B cell (primary cell): ENCODE data around the gene AP4M1. TPM values are rescaled to one million over a fixed set of nuclear protein-coding genes. Genes with fewer than 3 reads are reported as not detected.

Experiments used
- ATAC-seq: fragments of 200-7000 bp; cut with Tn5 transposase; one replicate; pipeline ENCODE4 v1.10.0; 2021; ENCODE audit warnings: low read depth, mild to moderate bottlenecking, moderate number of reproducible peaks, moderate library complexity
- CTCF ChIA-PET: fragments of 350-600 bp; sonication (Branson Sonifier 250); formaldehyde crosslinking; loops from one replicate; lab custom pipeline; 2021; ENCODE audit warnings: antibody characterized with exemption, inconsistent platforms; lab: Charles Lee
- POLR2A ChIA-PET: fragments of 350-600 bp; sonication (Branson Sonifier 250); formaldehyde crosslinking; loops from one replicate; lab custom pipeline; 2021; ENCODE audit warnings: antibody characterized with exemption; lab: Charles Lee
- DNase-seq: peaks from one replicate; pipeline ENCODE4 v3.0.0; 2013
- H2AFZ ChIP-seq: 2 replicates; pipeline ENCODE4 v1.6.1; 2012; ENCODE audit warnings: mild to moderate bottlenecking, low read depth, low read length; ENCODE audit not compliant: insufficient read depth, poor library complexity, severe bottlenecking
- H3K27ac ChIP-seq, 2 donors: 1 replicate in 1 of 2; 2 replicates in 1 of 2; pipeline ENCODE4 v1.5.1; 2012 to 2013; ENCODE audit warnings: low read length in 2 of 2, mild to moderate bottlenecking in 2 of 2, moderate library complexity in 1 of 2
- H3K27me3 ChIP-seq, 4 experiments: fragments of 200-600 bp in 1 of 4; sonication (generic) in 1 of 4; replicated peaks in 1 of 4; 1 replicate in 2 of 4; 2 replicates in 2 of 4; pipeline versions ENCODE4 v1.6.1 to v1.7.0; 2013 to 2016; ENCODE audit warnings: low read length in 3 of 4, mild to moderate bottlenecking in 2 of 4, mixed read lengths in 1 of 4, moderate library complexity in 1 of 4; ENCODE audit not compliant: insufficient read depth in 4 of 4, control insufficient read depth in 3 of 4; ENCODE audit errors: control extremely low read depth in 1 of 4
- H3K36me3 ChIP-seq, 2 experiments: replicated peaks in 1 of 2; 1 replicate in 1 of 2; 2 replicates in 1 of 2; pipeline versions ENCODE4 v1.6.1 to v1.7.1; 2013; ENCODE audit warnings: low read length in 1 of 2; ENCODE audit not compliant: insufficient read depth in 2 of 2, control insufficient read depth in 1 of 2; ENCODE audit errors: control extremely low read depth in 1 of 2, extremely low read depth in 1 of 2
- H3K4me1 ChIP-seq, 2 donors: fragments of 200-600 bp in 1 of 2; sonication (generic) in 1 of 2; 1 replicate in 1 of 2; 2 replicates in 1 of 2; pipeline versions ENCODE4 v1.5.1 to v1.6.1; 2013 to 2017; ENCODE audit warnings: low read length in 2 of 2; ENCODE audit not compliant: control insufficient read depth in 2 of 2, insufficient read depth in 2 of 2
- H3K4me2 ChIP-seq: replicated peaks from 2 replicates; pipeline ENCODE3; 2012; ENCODE audit warnings: mild to moderate bottlenecking, low read depth, low read length; ENCODE audit not compliant: poor library complexity, severe bottlenecking
- H3K4me3 ChIP-seq, 5 experiments: fragments of 200-600 bp in 1 of 5; sonication (generic) in 1 of 5; 1 replicate in 3 of 5; 2 replicates in 2 of 5; pipeline versions ENCODE4 v1.5.1 to v1.7.0; 2011 to 2016; ENCODE audit warnings: low read length in 4 of 5, mild to moderate bottlenecking in 4 of 5, low read depth in 2 of 5, control low read depth in 1 of 5, moderate library complexity in 1 of 5; ENCODE audit not compliant: insufficient read depth in 1 of 5; ENCODE audit errors: control extremely low read depth in 1 of 5, extremely low read depth in 1 of 5
- H3K79me2 ChIP-seq: fragments of 200-600 bp; sonication (generic); one replicate; pipeline ENCODE4 v1.6.0; 2016; ENCODE audit warnings: low read length; ENCODE audit not compliant: control insufficient read depth, insufficient read depth
- H3K9ac ChIP-seq: fragments of 200-600 bp; sonication (generic); 2 replicates; pipeline ENCODE4 v1.6.1; 2017; ENCODE audit warnings: mild to moderate bottlenecking, low read length, moderate library complexity
- H3K9me3 ChIP-seq, 3 donors: one replicate each; pipeline versions ENCODE4 v1.6.1 to v1.7.1; 2013; ENCODE audit warnings: low read length in 2 of 3; ENCODE audit not compliant: control insufficient read depth in 2 of 3, insufficient read depth in 1 of 3; ENCODE audit errors: control extremely low read depth in 1 of 3
- H4K20me1 ChIP-seq: 2 replicates; pipeline ENCODE4 v1.6.0; 2012; ENCODE audit warnings: mild to moderate bottlenecking, low read length; ENCODE audit not compliant: insufficient read depth, control insufficient read depth, poor library complexity, severe bottlenecking
- H3K27ac Mint-ChIP-seq: one replicate; pipeline ENCODE4 v1.8.0; 2021; ENCODE audit warnings: mixed read lengths
- H3K27me3 Mint-ChIP-seq: one replicate; pipeline ENCODE4 v1.8.0; 2021; ENCODE audit warnings: mixed read lengths
- H3K4me1 Mint-ChIP-seq: one replicate; pipeline ENCODE4 v1.8.0; 2021; ENCODE audit warnings: mixed read lengths
- H3K4me3 Mint-ChIP-seq: one replicate; pipeline ENCODE4 v1.8.0; 2021; ENCODE audit warnings: mixed read lengths
- H3K9me3 Mint-ChIP-seq: one replicate; pipeline ENCODE4 v1.8.0; 2022; ENCODE audit warnings: mixed read lengths; ENCODE audit not compliant: insufficient read depth
- CTCF ChIP-seq: fragments of 200-600 bp; IDR thresholded peaks from one replicate; pipeline ENCODE4 v1.8.0; 2022; ENCODE audit warnings: antibody characterized with exemption, mild to moderate bottlenecking
- EZH2 ChIP-seq: IDR thresholded peaks from 2 replicates; pipeline ENCODE4 v1.6.1; 2012; ENCODE audit warnings: borderline replicate concordance, low read depth, mild to moderate bottlenecking, moderate library complexity, low read length; ENCODE audit not compliant: insufficient read depth, poor library complexity, severe bottlenecking
- WGBS: methylation state at CpG from one replicate; pipeline ENCODE4 v1.1.5; 2013; ENCODE audit warnings: missing lambda C conversion rate; ENCODE audit not compliant: insufficient coverage; 5-methylcytosine and 5-hydroxymethylcytosine counted together
- intact Hi-C: fragments of 100-400 bp; cut with micrococcal nuclease; formaldehyde crosslinking; loops from one replicate; pipeline ENCODE4 v1.10.0; 2022
- polyA plus RNA-seq: library from polyadenylated mRNA; depleted of rRNA; stranded (reverse); fragments of >200 nt; gene quantifications from 2 replicates; pipeline ENCODE4 v1.2.3, GENCODE V29; 2012
- total RNA-seq, 2 donors: library from RNA; stranded (reverse); fragments of 120-200 nt in 1 of 2; gene quantifications; 1 replicate in 1 of 2; 2 replicates in 1 of 2; pipeline versions ENCODE4 v1.2.3 to v1.2.4, GENCODE V29; 2013 to 2022

Gene AP4M1
- total and polyA plus RNA-seq, 2 donors (not counting 1 experiment from before 2014, with no cell fraction given) = 9.0 to 17.6 TPM

GRCh38 chr7:100090527-100091410, 10.7 kb upstream of the AP4M1 start:
- peak overlapping the region; percentile 58 for H3K4me3 Mint-ChIP-seq
- no peaks in the 10 kb centered on the region for H3K27me3 Mint-ChIP-seq
- ChIA-PET POLR2A (interaction anchor here (0.9 to 1.6 kb wide), 2 partner anchors 10 to 27 kb away, joined by 6 to 10 read pairs; partner anchors contain the start of genes AP4M1 and MCM7), CTCF (interaction anchor here (0.8 to 1.2 kb wide), 4 partner anchors 10 to 177 kb away, joined by 3 to 4 read pairs (median 3); no protein-coding TSS in a partner anchor)
- H3K27me3 ChIP-seq = no peaks in the 10 kb centered on the region
- peaks cover 14 to 18% of the 10 kb centered on the region in 2 donors for H3K4me1 ChIP-seq
- peaks cover 0 to 53% of the 10 kb centered on the region in 2 experiments for H3K36me3 ChIP-seq
- no peak overlapping the region for H3K4me2 ChIP-seq
- H3K79me2 ChIP-seq = peaks cover 14% of the 10 kb centered on the region
- DNase-seq (no peak), ATAC-seq (no peak)
- intact Hi-C loops = no loop called here
- H3K4me1 Mint-ChIP-seq = peaks cover 19% of the 10 kb centered on the region
- TF ChIP-seq EZH2 (no peak), CTCF (no peak)
- peaks cover 28% of the 10 kb centered on the region for H4K20me1 ChIP-seq
- H3K27ac ChIP-seq = no peak overlapping the region
- H3K9me3 ChIP-seq = no peaks in the 10 kb centered on the region
- no peaks in the 10 kb centered on the region for H3K9me3 Mint-ChIP-seq
- no peak overlapping the region for H3K4me3 ChIP-seq
- 100% methylated on average over 11 of the region's 14 CpGs for WGBS
- no peak overlapping the region for H3K9ac ChIP-seq
- H2AFZ ChIP-seq = no peak overlapping the region
- H3K27ac Mint-ChIP-seq = peak overlapping the region; percentile 76
